SK-N-MC (cell line): ENCODE data around the gene GOLPH3.

ENCODE experiments used
- DNase-seq: peaks from one replicate; pipeline ENCODE4 v3.0.0-alpha.2; 2011; ENCODE audit warnings: low read depth, low spot score
- H3K27ac ChIP-seq: fragments of 200-600 bp; sonication (generic); 2 replicates; pipeline ENCODE4 v1.5.1; 2016; ENCODE audit warnings: mixed run types
- H3K36me3 ChIP-seq: fragments of 200-600 bp; sonication (generic); 2 replicates; pipeline ENCODE4 v1.6.1; 2017; ENCODE audit warnings: antibody characterized with exemption, low read length, mixed read lengths; ENCODE audit not compliant: insufficient read depth
- H3K4me3 ChIP-seq: fragments of 200-600 bp; sonication (generic); 2 replicates; pipeline ENCODE4 v1.5.1; 2016
- H3K9ac ChIP-seq: fragments of 200-600 bp; sonication (generic); 2 replicates; pipeline ENCODE4 v1.8.0; 2017; ENCODE audit warnings: mixed run types, mixed read lengths; ENCODE audit not compliant: insufficient read length
- H3K9me3 ChIP-seq: fragments of 200-600 bp; sonication (generic); 2 replicates; pipeline ENCODE4 v1.6.1; 2017; ENCODE audit warnings: low read depth, mild to moderate bottlenecking, antibody characterized with exemption, low read length, moderate library complexity, mixed read lengths
- EZH2 ChIP-seq: fragments of 200-600 bp; sonication (generic); IDR thresholded peaks from one replicate; pipeline ENCODE4 v1.6.1; 2017; ENCODE audit warnings: antibody characterized with exemption
- FOXP2 ChIP-seq: optimal IDR thresholded peaks from 2 replicates; pipeline ENCODE3; 2011; ENCODE audit warnings: mild to moderate bottlenecking, moderate library complexity; ENCODE audit not compliant: insufficient read depth; ENCODE audit errors: extremely low read length, control extremely low read depth
- POLR2AphosphoS5 ChIP-seq: IDR thresholded peaks from 2 replicates; pipeline ENCODE4 v1.6.1; 2012; ENCODE audit warnings: mild to moderate bottlenecking, low read depth, low read length, borderline replicate concordance

The GOLPH3 gene

DNA sequence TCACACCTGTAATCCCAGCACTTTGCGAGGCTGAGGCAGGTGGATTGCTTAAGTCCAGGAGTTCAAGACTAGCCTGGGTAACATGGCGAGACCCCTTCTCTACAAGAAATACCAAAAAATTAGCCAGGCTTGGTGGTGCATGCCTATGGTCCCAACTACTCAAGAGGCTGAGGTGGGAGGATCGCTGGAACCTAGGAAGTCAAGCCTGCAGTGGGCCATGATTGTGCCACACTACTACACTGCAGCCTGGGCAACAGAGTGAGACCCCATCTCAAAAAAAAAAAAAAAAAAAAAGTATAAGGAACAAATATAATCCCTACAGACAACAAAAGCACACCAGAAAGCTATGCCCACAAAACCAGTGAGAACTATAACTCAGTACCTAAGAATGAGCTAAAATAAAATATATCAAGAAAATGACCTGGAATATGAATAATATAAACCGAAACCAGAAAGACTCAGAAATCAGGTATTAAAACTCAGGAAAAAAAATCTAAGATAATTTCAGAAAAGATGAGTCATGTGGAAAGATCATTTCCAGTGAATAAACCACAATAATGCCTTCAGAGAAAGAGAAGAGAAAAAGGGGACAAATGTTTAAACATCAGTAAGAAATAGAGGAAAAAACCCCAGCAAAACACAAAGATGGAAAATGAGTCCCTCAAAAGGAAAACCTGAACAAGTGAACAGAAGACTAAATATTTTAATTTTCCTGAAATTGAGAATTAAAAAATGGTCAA lies 57.4 kb downstream of the GOLPH3 start:
- Histone ChIP-seq H3K27ac (no peak overlapping the region), H3K9ac (no peak overlapping the region), H3K4me3 (no peak overlapping the region), H3K36me3 (peaks cover 57% of the 10 kb centered on the region), H3K9me3 (no peaks in the 10 kb centered on the region)
- no peak for TF ChIP-seq POLR2AphosphoS5
- no peak for TF ChIP-seq EZH2
- no peak for TF ChIP-seq FOXP2
- DNase-seq = no peak

DNA sequence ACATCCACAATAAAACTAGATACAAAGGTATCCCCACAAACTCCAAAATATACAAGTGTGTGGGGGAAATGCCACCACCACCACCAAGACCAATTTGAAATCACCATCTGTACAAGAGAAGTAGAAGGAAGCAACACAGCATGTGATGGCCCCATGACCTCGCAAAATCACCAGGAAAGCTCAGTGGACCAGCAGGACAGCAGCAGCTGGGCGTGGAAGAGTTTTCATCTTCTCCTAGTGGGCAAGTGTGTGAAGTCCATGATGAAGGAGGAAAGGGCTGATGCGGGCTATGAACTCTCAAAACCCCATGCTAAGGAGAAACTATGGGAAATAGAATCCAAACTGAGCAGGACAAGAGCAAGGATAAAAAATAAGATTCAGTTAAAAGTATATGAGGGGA lies 58.1 kb downstream of the GOLPH3 start:
- H3K9me3 ChIP-seq = no peaks in the 10 kb centered on the region
- no peak for TF ChIP-seq POLR2AphosphoS5
- no peak for TF ChIP-seq EZH2
- no peak for TF ChIP-seq FOXP2
- peaks cover 57% of the 10 kb centered on the region for H3K36me3 ChIP-seq
- H3K4me3 ChIP-seq = no peak overlapping the region
- H3K27ac ChIP-seq = no peak overlapping the region
- no peak overlapping the region for H3K9ac ChIP-seq
- no peak for DNase-seq

DNA sequence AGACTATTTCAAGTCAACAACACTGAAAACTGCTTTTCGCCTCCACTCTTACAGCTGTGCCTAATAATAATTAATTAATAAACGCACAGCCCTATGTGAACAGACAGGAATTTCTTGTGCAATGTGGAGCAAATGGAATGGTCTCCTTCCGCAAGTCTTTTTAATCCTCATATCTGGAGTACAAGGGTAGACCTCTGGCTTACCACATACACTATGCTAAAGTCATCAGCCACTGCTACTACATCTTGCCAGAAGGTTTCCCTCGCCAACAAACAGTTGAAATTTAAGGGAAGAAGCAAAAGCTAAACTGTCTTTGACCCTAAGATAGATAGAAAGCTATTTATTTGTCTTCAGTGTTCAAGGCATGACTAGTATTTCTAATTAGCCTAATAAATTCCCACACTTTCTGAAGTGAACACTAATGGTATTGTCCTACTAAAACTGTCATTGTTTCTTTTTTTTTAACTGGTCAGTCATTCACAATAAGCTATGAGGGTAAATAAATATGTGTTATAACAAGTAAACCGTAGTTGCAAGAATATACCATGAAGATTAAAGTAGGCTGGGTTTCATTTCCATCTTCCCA lies 63.9 kb downstream of the GOLPH3 start:
- DNase-seq = no peak
- Histone ChIP-seq H3K36me3 (peaks cover 80% of the 10 kb centered on the region), H3K4me3 (no peak overlapping the region), H3K9ac (no peak overlapping the region), H3K27ac (no peak overlapping the region), H3K9me3 (no peaks in the 10 kb centered on the region)
- no peak for TF ChIP-seq EZH2
- TF ChIP-seq POLR2AphosphoS5 = no peak
- no peak for TF ChIP-seq FOXP2

DNA sequence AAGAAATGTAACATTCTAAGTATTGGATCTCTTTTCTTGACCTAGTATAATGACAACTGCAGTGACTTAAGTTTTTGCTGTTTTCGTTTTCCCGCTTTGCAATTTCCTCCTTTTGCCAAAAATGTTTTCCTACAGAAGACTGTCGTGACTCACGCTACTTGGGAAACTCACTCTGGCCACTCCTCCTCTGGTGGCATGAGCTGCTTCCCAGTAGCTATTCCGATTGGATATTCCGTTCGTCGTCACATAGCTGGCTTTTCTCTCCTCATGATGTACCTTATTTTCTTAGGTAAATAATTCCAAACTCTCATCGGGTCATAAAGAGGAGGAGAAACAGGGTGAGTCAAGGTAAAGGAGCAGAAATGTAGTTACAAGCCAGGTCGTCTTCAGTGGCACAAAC lies 64.9 kb downstream of the GOLPH3 start:
- no peak for TF ChIP-seq EZH2
- TF ChIP-seq FOXP2 = no peak
- TF ChIP-seq POLR2AphosphoS5 = no peak
- H3K4me3 ChIP-seq = no peak overlapping the region
- no peaks in the 10 kb centered on the region for H3K9me3 ChIP-seq
- DNase-seq = no peak
- H3K9ac ChIP-seq = no peak overlapping the region
- H3K36me3 ChIP-seq = peaks cover 81% of the 10 kb centered on the region
- H3K27ac ChIP-seq = no peak overlapping the region

DNA sequence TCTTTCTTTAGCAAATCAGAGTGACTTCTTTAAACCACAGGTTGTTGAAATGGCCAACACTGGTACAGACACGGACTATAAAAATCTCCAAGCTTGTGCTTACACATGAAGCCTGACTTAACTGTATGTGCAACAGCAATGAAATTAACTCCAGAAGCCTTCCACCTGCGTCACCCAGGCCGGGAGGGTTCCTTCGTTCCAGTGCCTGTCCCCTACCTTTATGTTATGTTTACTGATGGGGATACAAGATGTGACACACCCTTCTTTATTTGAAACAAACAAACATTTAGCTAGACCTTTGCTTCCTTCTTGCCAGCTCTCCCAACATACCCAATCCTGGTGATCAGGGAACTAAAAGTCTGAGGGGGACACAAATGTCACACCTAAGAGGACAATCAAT lies 66.0 kb downstream of the GOLPH3 start:
- Histone ChIP-seq H3K9me3 (no peaks in the 10 kb centered on the region), H3K4me3 (no peak overlapping the region), H3K36me3 (peaks cover 81% of the 10 kb centered on the region), H3K9ac (no peak overlapping the region), H3K27ac (no peak overlapping the region)
- DNase-seq = no peak
- TF ChIP-seq FOXP2 = no peak
- TF ChIP-seq POLR2AphosphoS5 = no peak
- TF ChIP-seq EZH2 = no peak

DNA sequence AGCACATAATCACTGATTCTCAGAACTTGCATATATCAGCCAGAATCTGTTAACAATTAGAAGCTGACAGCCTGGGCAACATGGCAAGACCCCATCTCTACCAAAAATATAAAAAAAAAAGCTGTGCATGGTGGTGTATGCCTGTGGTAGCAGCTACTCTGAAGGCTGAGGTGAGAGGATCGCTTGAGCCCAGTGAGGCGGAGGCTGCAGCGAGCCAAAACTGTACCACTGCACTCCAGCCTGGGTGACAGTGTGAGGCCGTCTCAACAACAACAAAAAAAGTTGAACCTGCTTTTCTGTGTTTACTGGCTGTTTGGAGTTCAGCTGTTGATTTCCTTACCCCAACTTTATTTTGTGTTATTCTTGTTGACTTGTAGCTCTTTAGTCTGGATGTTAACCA lies 66.8 kb downstream of the GOLPH3 start:
- peaks cover 85% of the 10 kb centered on the region for H3K36me3 ChIP-seq
- DNase-seq = no peak
- H3K9me3 ChIP-seq = no peaks in the 10 kb centered on the region
- TF ChIP-seq POLR2AphosphoS5 = no peak
- no peak for TF ChIP-seq EZH2
- TF ChIP-seq FOXP2 = no peak
- no peak overlapping the region for H3K9ac ChIP-seq
- no peak overlapping the region for H3K4me3 ChIP-seq
- no peak overlapping the region for H3K27ac ChIP-seq

DNA sequence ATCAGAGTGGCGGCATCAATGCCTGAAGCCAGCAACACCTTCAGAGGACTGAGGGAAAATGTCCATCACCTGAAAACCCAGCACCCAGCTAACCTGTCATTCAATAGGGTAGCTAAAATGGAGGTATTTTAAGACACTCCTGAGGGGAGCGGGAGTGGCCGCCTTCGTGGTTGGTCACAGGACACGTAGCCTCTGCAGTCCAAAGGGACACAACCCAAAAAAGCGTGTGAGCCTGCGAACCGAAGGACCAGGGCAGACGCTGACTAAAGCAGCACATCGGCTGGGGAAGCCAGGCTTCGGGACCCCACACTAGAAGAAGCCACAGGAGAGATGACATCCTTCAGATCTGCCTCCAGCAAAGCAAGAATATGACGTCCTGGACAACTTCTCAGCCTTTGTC lies 70.6 kb downstream of the GOLPH3 start:
- no peaks in the 10 kb centered on the region for H3K9me3 ChIP-seq
- TF ChIP-seq POLR2AphosphoS5 = no peak
- TF ChIP-seq EZH2 = no peak
- TF ChIP-seq FOXP2 = no peak
- H3K9ac ChIP-seq = no peak overlapping the region
- H3K36me3 ChIP-seq = peaks cover 64% of the 10 kb centered on the region
- DNase-seq = no peak
- H3K27ac ChIP-seq = no peak overlapping the region
- no peak overlapping the region for H3K4me3 ChIP-seq

DNA sequence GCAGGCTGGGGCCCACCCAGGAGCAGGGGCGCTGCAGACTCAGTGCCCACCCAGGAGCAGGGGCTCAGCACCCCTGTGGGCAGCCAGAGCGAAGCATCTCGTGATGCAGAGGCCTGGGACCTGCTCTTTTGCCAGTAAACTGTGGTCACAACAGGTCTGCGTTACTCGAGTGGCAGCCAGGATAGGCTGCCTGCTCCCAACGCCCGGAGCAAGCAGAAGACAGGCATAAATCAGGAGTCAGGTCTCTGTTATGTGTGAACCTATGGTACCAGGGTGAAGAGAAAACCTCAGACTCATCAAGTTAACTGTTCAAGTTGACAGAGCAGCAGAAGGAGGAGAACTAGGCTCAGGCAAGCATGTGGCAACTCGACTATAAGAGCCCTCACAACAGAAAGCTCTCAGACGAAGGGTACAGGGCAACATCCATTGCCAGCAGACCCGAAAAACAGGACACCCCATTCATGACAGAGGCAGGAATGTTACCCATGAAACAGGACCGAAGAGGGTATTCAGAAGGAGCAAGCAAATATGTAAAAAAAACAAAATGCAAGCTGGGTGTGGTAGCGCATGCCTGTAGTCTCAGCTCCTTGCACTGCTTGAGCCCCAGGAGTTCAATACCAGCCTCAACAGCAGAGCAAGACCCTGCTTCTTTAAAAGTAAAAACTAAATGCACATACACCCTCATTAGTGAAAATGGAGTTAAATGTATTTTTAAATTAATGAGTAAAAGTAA lies 71.7 kb downstream of the GOLPH3 start:
- TF ChIP-seq EZH2 (no peak), FOXP2 (no peak), POLR2AphosphoS5 (no peak)
- Histone ChIP-seq H3K36me3 (peaks cover 54% of the 10 kb centered on the region), H3K9ac (no peak overlapping the region), H3K27ac (no peak overlapping the region), H3K9me3 (no peaks in the 10 kb centered on the region), H3K4me3 (no peak overlapping the region)
- no peak for DNase-seq
